ENCODE data around the gene SUPT4H1.

SUPT4H1 gene

GRCh38 chr17:58316260-58316960 is 35.6 kb downstream of the SUPT4H1 start:
- DNase-seq: peak; percentile 1

- no peak for DNase-seq
Observed at GRCh38 chr17:58315750-58316149, 36.3 kb downstream of the SUPT4H1 start.

GRCh38 chr17:58315281-58315711 is 36.7 kb downstream of the SUPT4H1 start:
- DNase-seq: no peak

DNA sequence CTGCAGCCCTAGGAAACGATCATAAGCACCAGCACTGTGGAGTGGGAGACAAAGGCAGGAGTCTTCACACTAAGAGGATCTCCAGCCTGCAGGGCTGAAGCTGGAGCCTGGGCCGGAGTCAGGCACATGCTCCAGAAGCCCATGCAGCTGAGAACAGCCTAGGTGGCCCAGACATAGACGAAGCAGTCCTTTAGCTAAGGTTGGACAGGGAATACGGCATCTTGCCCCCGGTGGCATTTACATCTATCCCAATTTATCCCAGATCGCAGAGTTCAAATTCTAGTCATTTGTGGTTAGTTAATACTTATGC is 37.3 kb downstream of the SUPT4H1 start:
- DNase-seq: no peak

DNA sequence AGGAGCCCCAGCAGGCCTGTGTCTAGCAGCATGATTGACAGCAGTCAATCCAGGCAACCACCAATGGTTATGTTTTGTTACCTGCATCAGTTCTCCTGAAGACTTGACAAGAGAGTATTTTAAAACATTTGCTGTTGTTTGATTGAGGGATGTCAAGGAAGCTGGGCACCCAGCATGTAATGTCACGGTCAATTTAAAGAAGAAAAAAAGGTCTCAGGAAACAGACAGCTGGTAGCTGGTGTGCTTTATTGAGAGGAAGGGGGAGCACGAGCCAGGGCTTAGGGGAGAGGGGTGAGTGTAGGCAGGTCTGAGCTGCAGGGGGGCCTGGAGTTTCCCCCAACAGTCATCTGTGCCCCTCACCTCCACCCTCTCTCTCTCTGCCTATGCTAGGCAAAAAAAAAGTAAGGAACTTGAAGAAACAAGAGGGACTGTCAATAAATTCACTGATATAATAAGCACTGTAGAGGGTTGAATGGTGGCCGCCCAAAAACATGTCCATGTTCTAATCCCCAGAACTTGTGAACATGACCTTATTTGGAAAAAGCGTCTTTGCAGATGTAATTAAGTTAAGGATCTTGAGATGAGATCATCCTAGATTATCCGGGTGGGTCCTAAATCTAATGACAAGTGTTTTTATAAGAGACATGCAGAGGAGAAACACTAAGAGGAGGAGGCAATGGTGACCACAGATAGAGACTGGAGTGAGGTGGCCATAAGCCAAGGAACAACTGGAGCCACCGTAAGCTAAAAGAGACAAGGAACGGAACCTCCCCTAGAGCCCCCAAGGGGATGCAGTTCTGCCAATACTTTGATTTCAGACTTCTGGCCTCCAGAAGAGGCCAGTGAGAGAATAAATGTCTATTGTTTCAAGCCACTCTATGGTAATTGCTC is 37.9 kb downstream of the SUPT4H1 start:
- DNase-seq: no peak

DNA sequence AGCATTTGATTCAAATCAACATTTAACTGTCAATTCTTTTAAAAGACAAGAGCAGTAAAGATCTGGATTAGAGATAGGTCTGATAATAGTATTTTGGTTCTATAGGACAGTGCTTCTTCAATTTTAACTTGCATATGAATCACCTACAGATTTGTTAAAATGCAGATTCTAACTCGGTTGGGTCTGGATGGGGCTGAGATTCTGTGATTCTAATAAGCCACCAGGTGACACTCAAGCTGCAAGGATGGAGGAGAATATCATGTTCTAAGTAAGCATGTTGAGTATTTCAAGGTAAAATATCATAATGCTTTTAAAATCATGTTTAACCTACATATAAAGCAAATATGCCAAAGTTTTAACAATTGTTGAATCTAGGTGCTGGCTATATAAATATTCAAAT is 39.2 kb downstream of the SUPT4H1 start:
- DNase-seq: no peak

- DNase-seq: no peak
Observed at GRCh38 chr17:58312021-58312630, 39.9 kb downstream of the SUPT4H1 start.

GRCh38 chr17:58311429-58311894 is 40.5 kb downstream of the SUPT4H1 start:
- DNase-seq: no peak

DNA sequence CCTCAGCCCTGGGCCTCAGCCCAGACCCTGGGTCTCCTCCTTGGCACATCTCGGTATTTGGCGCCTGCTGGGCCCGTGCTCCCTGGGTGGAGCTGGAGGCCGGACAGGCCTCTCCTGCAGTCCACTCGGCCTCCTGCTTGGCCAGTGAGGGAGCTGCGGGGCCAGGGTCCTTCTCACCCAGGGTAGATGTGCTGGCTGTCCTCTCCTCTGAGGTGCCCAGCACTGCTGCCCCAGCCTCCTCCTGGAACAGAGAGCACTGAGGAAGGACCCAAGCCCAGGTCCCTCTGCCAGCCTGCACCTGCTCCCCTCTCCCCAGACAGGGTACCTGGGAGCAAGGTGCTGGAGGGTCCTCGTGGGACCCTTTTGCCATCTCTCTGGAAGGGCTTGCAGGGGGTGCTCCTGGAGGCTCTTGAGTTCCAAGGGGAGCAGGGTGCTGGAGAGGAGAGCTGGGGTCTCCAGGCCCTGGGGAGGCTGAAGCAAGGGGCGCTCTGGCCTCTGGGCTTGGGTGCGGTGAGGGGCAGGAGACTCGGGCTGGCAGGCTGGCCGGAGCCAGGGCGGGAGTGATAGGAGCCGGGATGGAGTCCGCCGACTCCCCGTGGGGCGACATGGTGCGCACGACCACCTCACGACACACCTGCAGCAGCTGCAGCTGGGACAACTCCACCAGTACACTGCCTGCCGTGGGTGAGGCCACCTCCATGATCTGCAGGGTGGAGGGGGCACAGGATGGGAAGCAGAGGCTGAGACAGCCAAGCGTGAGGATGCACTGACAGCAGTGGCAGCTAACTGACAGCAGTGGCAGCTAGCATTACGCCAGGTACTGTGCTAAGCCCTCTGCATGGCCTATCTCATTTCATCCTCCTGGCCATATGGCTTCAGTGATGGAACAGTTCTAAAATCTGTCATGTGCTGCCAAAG is 41.2 kb downstream of the SUPT4H1 start:
- no peak for DNase-seq

DNA sequence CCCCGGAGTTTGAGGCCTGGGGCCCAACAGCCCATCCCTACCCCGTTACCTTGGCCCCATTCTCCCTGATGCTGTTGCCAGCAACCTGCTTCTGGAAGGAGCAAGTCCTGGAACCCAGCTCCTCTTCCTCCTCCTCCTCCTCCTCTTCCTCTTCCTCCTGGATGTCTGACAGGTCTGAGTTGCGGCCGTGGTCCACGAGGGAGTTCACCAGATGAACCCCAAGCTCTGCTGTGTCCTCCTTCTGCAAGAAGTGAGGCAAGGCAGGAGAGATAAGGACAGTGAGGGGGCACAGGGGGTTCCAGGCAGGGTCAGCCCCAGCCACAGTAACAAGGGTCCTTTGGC is 42.1 kb downstream of the SUPT4H1 start:
- no peak for DNase-seq

GRCh38 chr17:58308985-58309917 is 42.8 kb downstream of the SUPT4H1 start:
- DNase-seq: no peak

GRCh38 chr17:58308173-58308984 is 43.6 kb downstream of the SUPT4H1 start:
- DNase-seq: no peak

DNA sequence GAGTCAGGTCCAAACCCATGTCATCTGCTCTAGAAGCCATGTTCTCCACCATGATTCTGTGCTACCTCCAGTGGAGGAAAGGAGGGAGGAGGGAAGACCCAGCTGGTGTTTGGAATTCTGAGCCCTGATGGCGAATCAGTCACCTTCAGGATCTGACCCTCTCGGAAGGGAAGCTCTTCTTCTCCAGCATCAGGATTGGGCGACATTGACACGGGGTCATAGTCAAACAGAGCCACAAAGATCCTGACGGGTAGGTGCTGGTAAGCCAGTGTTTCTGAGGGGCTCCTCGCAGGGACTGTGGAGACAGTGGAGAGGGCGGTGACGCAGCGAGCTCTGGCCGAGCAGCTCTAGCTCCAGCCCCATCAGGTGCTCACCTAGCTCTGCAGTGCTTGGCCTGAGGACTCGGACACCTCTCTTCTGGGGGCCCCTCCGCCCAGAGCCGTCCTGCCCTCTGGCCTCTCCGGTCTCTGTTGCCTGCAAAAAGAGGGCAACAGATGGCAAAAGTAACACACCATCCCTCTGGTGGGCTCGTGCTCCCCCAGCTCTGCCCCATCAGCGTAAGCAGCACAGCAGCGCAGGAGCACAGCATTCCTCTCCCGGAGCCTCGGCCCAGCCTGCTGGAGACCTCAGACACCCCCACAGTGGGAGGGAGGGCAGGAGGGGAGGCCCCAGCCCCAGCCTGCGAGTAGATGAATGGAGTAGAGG is 44.4 kb downstream of the SUPT4H1 start:
- DNase-seq: no peak

GRCh38 chr17:58306131-58306951 is 45.7 kb downstream of the SUPT4H1 start:
- no peak for DNase-seq

DNA sequence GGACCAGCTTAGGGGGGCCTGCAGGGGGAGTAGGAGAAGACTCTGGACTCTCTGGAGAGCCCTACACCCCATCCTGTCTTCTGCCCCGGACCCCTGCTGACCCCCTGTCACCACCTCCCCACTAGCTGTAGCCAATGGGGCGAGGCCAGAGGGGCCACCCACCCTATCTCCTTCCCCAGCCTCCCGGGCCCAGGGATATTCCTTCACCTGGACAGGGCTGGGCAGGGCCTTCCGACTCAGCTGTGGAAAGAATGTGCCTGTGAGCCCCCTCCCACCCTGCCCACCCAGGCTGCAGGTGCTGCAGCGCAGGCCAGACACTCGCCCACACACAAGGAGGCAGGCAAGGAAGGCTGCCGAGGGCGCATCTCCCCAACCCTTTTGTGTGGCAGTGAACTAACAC is 46.4 kb downstream of the SUPT4H1 start:
- DNase-seq: no peak

DNA sequence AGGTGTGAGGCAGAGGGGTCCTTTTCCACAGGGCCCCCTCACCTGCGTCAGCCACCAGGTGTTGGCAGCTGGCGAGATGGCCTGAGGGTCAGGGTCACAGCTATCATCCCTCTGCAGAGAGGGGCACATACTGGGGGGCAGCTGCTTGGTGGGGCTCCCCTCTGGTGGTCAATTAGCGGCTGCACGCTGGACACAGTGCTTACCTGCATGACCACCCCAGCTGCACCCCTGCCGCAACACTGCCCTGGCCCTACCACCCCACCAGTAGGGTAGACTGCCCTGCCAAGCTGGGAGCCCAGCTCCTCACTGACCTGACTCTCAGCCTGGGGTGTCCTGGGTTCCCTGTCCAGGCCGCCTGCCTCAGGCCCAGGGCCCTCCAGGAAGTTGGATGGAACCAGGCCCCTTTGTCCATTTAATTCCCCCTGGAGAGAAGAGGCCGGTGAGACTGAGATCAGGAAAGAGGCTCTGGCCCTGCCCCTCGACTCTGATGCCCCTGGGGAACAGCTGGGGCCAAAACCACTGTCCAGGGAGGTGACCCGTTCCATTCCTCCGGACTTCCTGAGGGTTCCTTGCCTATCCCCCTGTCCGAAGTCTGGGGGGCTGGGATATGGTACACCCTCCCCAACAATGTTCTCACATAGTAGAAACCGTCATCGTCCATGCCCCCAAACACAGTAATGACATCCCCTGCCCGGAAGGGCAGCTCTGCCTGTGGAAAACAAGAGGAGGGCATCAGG is 47.1 kb downstream of the SUPT4H1 start:
- no peak for DNase-seq

GRCh38 chr17:58303971-58304749 is 47.8 kb downstream of the SUPT4H1 start:
- peak; percentile 64 for DNase-seq
